GM23248 (cell line): ENCODE results near the gene CYP39A1.

ENCODE experiments used
- EZH2 ChIP-seq: fragments of 200-600 bp; sonication (generic); IDR thresholded peaks from 2 replicates; pipeline ENCODE4 v1.6.1; 2018; ENCODE audit warnings: antibody characterized with exemption, mild to moderate bottlenecking; ENCODE audit not compliant: insufficient read depth, poor library complexity, severe bottlenecking
- EZH2phosphoT487 ChIP-seq: fragments of 200-600 bp; sonication (generic); IDR thresholded peaks from 2 replicates; pipeline ENCODE4 v1.6.1; 2018; ENCODE audit warnings: antibody characterized with exemption, moderate library complexity, mild to moderate bottlenecking, low read depth; ENCODE audit not compliant: insufficient read depth

- TF ChIP-seq EZH2phosphoT487 (no peak), EZH2 (no peak)
These were observed 26.2 kb downstream of the CYP39A1 start for GRCh38 chr6:46626228-46626909.
